ENCODE results near the gene THAP7. TPM values are rescaled to one million over a fixed set of nuclear protein-coding genes. Genes with fewer than 3 reads are reported as not detected.
A peak's percentile ranks its signal among the peaks of the same experiment; 100 is the strongest.

The THAP7 gene
- total and polyA plus RNA-seq, 8 donors, result 14.7 to 26.3 (median 20.0) TPM

DNA sequence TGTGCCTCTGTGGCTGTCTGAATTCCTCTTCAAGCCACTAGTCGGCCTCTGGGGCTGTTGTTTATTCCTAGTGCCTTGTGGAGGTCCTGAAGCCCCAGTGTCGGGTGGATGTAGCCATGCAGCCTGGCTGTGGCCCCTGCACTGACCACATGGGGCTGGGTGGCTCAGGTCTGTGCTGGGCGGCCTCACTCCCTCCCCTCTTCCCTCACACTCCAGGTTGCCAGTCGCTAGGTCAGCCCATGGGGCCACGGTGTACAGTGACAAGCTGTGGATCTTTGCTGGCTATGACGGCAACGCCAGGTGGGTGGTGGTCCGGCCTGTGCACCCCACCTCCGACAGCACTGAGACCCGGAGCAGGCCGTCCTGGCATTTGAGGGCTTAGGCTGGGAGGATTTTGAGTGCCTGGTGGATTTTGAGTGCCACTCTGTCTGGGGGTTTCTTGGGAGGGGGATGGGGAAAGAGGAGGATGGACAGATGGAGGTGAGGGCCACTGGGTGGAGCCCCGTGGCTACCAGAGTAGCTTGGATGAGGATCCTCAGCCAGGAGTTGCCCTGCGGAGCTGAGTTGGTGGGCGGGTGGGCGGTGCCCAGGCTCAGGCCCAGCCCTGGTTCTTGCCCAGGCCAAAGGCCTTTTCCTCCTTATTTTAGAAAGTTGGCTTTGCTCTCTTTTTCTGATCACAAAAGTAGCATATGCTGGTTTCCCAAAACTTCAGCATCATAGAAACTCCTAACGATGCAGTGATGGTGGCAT, 13.2 kb downstream of the THAP7 start:
- intact Hi-C loops (cut with DNase I), result no loop called here
- ATAC-seq (no peak), DNase-seq (peak in 1 of 4 donors; percentile 61)
- Histone ChIP-seq H3K4me3 (no peak overlapping the region), H3K27me3 (no peaks in the 10 kb centered on the region), H3K9me3 (no peaks in the 10 kb centered on the region), H3K36me3 (peaks cover 0 to 76% of the 10 kb centered on the region in 2 donors), H3K4me1 (no peaks in the 10 kb centered on the region), H3K27ac (no peak overlapping the region)
- TF ChIP-seq CTCF (IDR thresholded peaks at IDR 0.05), result no peak

- TF ChIP-seq CTCF (IDR thresholded peaks at IDR 0.05), result no peak
- H3K36me3 ChIP-seq, result peaks cover 0 to 62% of the 10 kb centered on the region in 2 donors
- DNase-seq, result peak in 1 of 4 donors; percentile 59
These were observed 14.5 kb downstream of the THAP7 start for GRCh38 chr22:20987375-20987774.

DNA sequence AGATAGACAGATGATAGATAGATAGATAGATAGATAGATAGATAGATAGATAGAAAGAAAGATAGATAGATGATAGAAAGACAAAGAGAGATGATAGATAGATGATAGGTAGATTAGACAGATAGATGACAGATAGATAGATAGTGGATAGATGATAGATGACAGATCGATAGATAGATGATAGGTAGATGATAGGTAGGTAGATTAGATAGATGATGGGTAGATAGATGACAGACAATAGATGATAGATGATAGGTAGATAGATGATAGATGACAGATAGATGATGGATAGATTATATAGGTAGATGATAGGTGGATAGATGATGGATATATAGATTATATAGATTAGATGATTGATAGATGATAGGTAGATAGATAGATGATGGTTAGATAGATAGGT, 15.6 kb downstream of the THAP7 start:
- no peaks in the 10 kb centered on the region for H3K9me3 ChIP-seq
- peaks cover 0 to 52% of the 10 kb centered on the region in 2 donors for H3K36me3 ChIP-seq
- H3K27ac ChIP-seq, result no peak overlapping the region
- TF ChIP-seq CTCF (IDR thresholded peaks at IDR 0.05), result no peak
- intact Hi-C loops (cut with DNase I), result no loop called here
- H3K4me3 ChIP-seq, result no peak overlapping the region
- DNase-seq (no peak), ATAC-seq (no peak)
- H3K4me1 ChIP-seq, result peaks cover 3 to 19% of the 10 kb centered on the region in 2 donors
- no peaks in the 10 kb centered on the region for H3K27me3 ChIP-seq

More at GRCh38 chr22:20987375-20987774, 14.5 kb downstream of the THAP7 start:
- ATAC-seq, result no peak
- Histone ChIP-seq H3K9me3 (no peaks in the 10 kb centered on the region), H3K27me3 (no peaks in the 10 kb centered on the region), H3K27ac (no peak overlapping the region), H3K4me3 (no peak overlapping the region), H3K4me1 (peaks cover 0 to 13% of the 10 kb centered on the region in 2 donors)
- intact Hi-C loops (cut with DNase I), result no loop called here

DNA sequence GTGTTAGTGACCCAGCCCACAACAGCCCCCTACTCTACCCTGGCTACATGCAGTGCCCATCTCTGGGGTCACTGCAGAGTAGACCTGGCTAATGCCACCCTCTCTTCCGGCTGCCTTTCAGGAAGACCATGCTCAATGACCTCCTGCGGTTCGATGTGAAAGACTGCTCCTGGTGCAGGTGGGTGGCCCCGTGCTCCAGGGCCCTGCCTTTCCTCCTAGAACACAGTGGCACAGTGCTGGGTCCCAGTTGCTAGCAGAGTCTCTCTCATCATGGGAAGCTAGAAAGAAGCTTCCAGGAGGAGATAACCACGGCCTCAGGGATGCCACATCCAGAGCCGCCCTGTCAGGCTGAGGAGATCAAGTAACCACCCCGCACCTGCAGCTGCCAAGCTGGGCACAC, 16.2 kb downstream of the THAP7 start:
- H3K4me1 ChIP-seq, result peaks cover 8 to 24% of the 10 kb centered on the region in 2 donors
- DNase-seq (no peak), ATAC-seq (no peak)
- H3K36me3 ChIP-seq, result peaks cover 0 to 45% of the 10 kb centered on the region in 2 donors
- no peak overlapping the region for H3K4me3 ChIP-seq
- intact Hi-C loops (cut with DNase I), result no loop called here
- H3K27me3 ChIP-seq, result no peaks in the 10 kb centered on the region
- TF ChIP-seq CTCF (IDR thresholded peaks at IDR 0.05), result no peak
- no peak overlapping the region for H3K27ac ChIP-seq
- no peaks in the 10 kb centered on the region for H3K9me3 ChIP-seq

GRCh38 chr22:20983081-20983771, 18.7 kb downstream of the THAP7 start:
- no peak for TF ChIP-seq CTCF (IDR thresholded peaks at IDR 0.05)
- intact Hi-C loops (cut with DNase I), result no loop called here
- ATAC-seq, result no peak

More at GRCh38 chr22:20983081-20983771, 18.7 kb downstream of the THAP7 start:
- no peak for DNase-seq
- Histone ChIP-seq H3K27ac (no peak overlapping the region), H3K36me3 (peaks cover 0 to 27% of the 10 kb centered on the region in 2 donors), H3K27me3 (no peaks in the 10 kb centered on the region), H3K4me3 (peak overlapping the region; percentile 74 to 84), H3K4me1 (peaks cover 8 to 39% of the 10 kb centered on the region in 2 donors), H3K9me3 (peaks cover 0 to 6% of the 10 kb centered on the region in 2 donors)
